Measurements from ENCODE around the gene CEP57L1.

DNA sequence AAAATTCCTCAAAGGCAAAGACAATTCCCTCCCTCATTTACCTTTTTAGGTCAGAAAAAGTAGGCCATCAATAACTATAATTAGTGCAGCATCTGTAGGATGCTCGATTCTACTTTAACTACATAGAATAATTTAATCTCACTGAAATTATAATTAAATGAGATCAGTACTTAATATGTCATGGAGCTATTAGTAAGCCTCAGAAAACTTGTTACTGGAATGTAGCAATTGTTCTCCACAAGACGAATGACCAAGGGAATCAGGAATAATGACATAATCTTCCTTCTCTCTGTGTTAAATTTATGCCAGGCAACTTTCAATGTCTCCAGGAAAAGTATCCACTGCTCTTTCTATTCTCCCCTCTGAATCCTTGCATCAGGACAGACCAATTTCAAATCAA lies 34.7 kb upstream of the CEP57L1 start:
- TF ChIP-seq TAF1 (conservative IDR thresholded peaks at IDR 0.05) (no peak), FOXA1 (IDR thresholded peaks at IDR 0.05) (no peak), RAD21 (IDR thresholded peaks at IDR 0.05) (no peak), EGR1 (IDR thresholded peaks at IDR 0.05; ENCODE audit: low read depth in 2 of 2) (no peak), RXRA (IDR thresholded peaks at IDR 0.05) (no peak), MAX (IDR thresholded peaks at IDR 0.05) (no peak), GABPA (IDR thresholded peaks at IDR 0.05 in 1 of 2, conservative IDR thresholded peaks at IDR 0.05 in 1 of 2) (no peak)
- TF ChIP-seq, protein P1, sequence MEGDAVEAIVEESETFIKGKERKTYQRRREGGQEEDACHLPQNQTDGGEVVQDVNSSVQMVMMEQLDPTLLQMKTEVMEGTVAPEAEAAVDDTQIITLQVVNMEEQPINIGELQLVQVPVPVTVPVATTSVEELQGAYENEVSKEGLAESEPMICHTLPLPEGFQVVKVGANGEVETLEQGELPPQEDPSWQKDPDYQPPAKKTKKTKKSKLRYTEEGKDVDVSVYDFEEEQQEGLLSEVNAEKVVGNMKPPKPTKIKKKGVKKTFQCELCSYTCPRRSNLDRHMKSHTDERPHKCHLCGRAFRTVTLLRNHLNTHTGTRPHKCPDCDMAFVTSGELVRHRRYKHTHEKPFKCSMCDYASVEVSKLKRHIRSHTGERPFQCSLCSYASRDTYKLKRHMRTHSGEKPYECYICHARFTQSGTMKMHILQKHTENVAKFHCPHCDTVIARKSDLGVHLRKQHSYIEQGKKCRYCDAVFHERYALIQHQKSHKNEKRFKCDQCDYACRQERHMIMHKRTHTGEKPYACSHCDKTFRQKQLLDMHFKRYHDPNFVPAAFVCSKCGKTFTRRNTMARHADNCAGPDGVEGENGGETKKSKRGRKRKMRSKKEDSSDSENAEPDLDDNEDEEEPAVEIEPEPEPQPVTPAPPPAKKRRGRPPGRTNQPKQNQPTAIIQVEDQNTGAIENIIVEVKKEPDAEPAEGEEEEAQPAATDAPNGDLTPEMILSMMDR (IDR thresholded peaks at IDR 0.05; ENCODE audit: low read depth, low read length, missing input control), result no peak
- TF ChIP-seq, protein P2, sequence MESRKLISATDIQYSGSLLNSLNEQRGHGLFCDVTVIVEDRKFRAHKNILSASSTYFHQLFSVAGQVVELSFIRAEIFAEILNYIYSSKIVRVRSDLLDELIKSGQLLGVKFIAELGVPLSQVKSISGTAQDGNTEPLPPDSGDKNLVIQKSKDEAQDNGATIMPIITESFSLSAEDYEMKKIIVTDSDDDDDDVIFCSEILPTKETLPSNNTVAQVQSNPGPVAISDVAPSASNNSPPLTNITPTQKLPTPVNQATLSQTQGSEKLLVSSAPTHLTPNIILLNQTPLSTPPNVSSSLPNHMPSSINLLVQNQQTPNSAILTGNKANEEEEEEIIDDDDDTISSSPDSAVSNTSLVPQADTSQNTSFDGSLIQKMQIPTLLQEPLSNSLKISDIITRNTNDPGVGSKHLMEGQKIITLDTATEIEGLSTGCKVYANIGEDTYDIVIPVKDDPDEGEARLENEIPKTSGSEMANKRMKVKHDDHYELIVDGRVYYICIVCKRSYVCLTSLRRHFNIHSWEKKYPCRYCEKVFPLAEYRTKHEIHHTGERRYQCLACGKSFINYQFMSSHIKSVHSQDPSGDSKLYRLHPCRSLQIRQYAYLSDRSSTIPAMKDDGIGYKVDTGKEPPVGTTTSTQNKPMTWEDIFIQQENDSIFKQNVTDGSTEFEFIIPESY (IDR thresholded peaks at IDR 0.05), result no peak
- TF ChIP-seq, protein P3, sequence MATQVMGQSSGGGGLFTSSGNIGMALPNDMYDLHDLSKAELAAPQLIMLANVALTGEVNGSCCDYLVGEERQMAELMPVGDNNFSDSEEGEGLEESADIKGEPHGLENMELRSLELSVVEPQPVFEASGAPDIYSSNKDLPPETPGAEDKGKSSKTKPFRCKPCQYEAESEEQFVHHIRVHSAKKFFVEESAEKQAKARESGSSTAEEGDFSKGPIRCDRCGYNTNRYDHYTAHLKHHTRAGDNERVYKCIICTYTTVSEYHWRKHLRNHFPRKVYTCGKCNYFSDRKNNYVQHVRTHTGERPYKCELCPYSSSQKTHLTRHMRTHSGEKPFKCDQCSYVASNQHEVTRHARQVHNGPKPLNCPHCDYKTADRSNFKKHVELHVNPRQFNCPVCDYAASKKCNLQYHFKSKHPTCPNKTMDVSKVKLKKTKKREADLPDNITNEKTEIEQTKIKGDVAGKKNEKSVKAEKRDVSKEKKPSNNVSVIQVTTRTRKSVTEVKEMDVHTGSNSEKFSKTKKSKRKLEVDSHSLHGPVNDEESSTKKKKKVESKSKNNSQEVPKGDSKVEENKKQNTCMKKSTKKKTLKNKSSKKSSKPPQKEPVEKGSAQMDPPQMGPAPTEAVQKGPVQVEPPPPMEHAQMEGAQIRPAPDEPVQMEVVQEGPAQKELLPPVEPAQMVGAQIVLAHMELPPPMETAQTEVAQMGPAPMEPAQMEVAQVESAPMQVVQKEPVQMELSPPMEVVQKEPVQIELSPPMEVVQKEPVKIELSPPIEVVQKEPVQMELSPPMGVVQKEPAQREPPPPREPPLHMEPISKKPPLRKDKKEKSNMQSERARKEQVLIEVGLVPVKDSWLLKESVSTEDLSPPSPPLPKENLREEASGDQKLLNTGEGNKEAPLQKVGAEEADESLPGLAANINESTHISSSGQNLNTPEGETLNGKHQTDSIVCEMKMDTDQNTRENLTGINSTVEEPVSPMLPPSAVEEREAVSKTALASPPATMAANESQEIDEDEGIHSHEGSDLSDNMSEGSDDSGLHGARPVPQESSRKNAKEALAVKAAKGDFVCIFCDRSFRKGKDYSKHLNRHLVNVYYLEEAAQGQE (IDR thresholded peaks at IDR 0.05), result no peak

All from liver (tissue), 3 donors.